ENCODE results near the gene BACH2.

BACH2 gene

DNA sequence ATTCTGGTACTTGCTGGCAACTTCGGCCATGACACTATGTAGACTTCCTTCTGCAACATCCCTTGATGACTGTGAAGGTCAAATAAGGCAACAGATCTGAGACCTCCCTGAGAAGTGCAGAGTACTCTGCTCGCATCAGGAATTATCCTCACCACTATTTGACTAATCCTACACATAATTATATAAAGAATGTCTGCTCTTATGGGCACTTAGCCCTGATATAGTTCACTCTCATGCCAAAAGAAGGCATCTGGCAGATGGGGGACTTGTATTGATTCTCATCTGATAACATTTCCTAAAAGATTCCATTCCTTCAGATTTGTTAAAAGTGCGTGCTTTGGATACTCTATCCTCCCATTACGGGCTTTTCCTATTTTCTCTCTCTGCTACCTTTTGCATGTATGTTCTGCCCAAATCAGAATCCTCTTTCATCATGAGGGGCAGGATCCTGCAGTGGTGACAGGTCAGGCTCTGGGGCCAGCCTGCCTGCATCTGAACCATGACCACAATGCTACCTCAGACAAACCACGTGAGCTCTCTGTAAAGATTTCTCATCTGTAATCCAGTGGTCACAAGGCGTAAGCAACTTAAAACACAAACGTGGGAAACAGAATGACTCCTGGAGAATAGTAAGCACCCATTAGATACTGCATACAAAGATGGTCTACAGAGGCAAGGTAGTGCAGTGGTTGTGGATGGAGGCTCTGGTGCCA, 268.4 kb downstream of the BACH2 start:
- TF ChIP-seq, protein P1, sequence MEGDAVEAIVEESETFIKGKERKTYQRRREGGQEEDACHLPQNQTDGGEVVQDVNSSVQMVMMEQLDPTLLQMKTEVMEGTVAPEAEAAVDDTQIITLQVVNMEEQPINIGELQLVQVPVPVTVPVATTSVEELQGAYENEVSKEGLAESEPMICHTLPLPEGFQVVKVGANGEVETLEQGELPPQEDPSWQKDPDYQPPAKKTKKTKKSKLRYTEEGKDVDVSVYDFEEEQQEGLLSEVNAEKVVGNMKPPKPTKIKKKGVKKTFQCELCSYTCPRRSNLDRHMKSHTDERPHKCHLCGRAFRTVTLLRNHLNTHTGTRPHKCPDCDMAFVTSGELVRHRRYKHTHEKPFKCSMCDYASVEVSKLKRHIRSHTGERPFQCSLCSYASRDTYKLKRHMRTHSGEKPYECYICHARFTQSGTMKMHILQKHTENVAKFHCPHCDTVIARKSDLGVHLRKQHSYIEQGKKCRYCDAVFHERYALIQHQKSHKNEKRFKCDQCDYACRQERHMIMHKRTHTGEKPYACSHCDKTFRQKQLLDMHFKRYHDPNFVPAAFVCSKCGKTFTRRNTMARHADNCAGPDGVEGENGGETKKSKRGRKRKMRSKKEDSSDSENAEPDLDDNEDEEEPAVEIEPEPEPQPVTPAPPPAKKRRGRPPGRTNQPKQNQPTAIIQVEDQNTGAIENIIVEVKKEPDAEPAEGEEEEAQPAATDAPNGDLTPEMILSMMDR (IDR thresholded peaks at IDR 0.05; ENCODE audit: borderline replicate concordance, insufficient read depth, low read depth, low read length), result no peak
- no peak overlapping the region for H3K4me3 ChIP-seq (ENCODE audit: low read depth, low read length)

DNA sequence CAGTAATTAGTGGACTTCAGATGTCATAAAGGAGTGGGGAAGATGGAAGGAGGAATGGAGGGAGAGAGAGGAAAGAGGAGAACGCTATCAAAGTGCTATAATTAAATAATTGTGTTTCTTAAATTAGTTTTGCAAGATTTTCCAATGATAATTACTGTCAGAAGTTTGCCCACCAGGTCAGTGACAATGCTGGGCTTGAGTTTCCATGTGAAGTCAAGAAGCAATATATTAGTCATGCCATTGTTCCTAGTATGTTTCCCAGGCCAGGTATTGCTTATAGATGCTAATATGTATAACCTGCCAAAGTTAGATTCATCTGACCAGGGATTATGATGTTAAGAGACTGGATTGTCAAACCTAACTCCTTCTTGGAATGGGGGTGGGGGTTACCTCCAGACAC, 270.4 kb downstream of the BACH2 start:
- TF ChIP-seq, protein P1 (IDR thresholded peaks at IDR 0.05; ENCODE audit: borderline replicate concordance, insufficient read depth, low read depth, low read length), result no peak
- H3K4me3 ChIP-seq (ENCODE audit: low read depth, low read length), result no peak overlapping the region

DNA sequence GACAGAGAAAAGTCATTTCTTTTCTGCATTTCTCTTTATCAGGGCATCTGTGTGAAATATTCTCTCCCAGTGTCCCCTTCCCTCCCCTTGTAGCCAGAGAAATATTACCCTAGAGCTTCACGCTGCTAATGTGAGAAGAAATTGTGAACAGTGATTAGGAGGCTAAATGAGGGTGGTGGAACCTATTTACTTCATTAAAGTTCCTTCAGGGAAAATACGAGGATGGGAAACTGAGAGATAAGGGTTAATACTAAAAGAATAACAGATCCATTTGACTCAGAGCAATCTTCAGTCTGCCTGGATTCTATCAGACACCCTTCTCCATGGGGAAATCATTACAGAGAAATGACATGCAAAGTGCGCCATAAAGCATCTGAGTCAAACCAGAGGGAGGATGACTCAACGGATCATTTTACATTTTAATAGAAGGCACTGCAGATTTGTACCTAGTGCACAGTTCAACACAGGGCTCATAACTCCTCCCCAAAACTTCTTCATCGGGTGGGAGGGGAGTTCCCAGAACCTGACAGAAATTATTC, 271.1 kb downstream of the BACH2 start:
- H3K4me3 ChIP-seq (ENCODE audit: low read depth, low read length), result no peak overlapping the region
- TF ChIP-seq, protein P1 (IDR thresholded peaks at IDR 0.05; ENCODE audit: borderline replicate concordance, insufficient read depth, low read depth, low read length), result no peak

DNA sequence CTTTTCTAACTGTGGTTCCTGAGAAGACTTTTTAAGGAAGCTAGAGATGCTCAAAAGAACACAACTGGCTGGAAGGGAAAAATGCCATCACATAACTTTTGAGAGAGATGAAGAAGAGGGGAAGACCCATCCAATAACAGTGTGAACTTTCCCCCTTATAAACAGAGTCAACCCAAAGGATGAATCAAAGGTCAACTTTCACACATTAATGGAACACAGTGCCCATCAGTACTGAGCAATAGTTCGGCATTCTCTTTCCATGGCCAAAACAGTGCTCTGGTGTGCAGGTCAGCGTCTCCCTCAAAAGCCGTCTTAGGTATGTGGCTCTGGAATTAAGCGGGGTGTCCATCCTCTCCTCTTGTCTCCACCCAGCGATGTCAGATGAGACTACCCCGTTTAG, 272.0 kb downstream of the BACH2 start:
- TF ChIP-seq, protein P1 (IDR thresholded peaks at IDR 0.05; ENCODE audit: borderline replicate concordance, insufficient read depth, low read depth, low read length), result no peak
- H3K4me3 ChIP-seq (ENCODE audit: low read depth, low read length), result no peak overlapping the region

DNA sequence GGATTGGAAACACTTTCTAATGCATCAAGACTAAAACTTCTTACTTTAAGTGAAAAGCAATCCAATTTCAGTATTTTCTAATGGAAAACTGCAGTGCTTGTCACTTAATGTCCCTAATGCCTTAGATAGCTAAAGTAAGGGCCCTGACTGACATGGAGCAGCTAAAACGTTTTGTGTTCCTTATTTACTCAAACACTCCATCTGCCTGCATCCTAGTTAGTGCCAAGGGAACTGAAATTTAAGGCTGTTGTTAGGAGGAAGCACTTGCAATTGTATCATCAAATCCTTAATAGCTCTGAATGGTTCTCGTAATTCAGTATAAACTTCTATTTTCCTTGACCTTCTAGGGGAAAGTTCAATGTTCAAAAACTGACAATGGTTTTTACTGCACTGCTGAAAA, 274.9 kb downstream of the BACH2 start:
- no peak overlapping the region for H3K4me3 ChIP-seq (ENCODE audit: low read depth, low read length)
- TF ChIP-seq, protein P1 (IDR thresholded peaks at IDR 0.05; ENCODE audit: borderline replicate concordance, insufficient read depth, low read depth, low read length), result no peak

DNA sequence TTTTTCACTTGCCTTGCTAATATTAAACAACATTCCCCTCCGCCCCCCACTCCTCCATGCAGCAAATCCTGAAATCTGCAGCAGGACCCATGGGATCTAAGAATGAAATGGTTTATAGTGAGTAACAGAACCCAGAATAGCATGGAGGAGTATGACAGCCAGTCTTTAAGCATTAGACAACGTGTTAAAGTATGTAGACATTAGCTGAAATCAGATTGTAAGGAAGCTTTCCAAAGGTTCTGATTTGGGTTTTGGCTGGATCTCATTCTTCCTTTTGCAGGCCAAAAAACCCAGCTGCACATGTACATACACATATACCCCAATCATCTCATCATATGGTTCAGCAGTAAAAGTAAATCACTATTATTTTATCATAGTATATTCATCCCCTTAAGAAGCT, 275.9 kb downstream of the BACH2 start:
- no peak overlapping the region for H3K4me3 ChIP-seq (ENCODE audit: low read depth, low read length)
- TF ChIP-seq, protein P1 (IDR thresholded peaks at IDR 0.05; ENCODE audit: borderline replicate concordance, insufficient read depth, low read depth, low read length), result no peak

DNA sequence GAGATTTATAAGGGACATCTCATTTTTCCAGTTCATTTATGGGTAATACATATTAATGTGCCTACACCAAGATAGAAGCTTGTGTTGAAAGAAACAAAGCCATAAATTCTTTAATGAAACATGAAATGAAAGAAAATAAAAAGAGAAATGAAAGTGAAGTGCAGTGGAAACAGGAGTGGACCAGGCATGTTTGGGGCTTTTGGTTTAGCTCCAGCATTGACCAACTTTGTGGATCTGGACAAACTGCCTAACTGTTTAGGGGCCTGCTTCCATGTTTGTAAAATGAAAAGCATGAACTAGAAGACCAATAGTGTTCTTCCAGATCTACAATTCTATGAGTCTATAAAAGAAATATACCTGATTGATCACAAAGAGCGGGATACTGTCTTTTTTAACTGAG, 277.4 kb downstream of the BACH2 start:
- no peak overlapping the region for H3K4me3 ChIP-seq (ENCODE audit: low read depth, low read length)
- TF ChIP-seq, protein P1 (IDR thresholded peaks at IDR 0.05; ENCODE audit: borderline replicate concordance, insufficient read depth, low read depth, low read length), result no peak

Data from GM12875 (cell line).